K562 (cell line): ENCODE results near the gene MAST4. TPM values are rescaled to one million over a fixed set of nuclear protein-coding genes. Genes with fewer than 3 reads are reported as not detected.

ENCODE experiments used
- CEBPZ ChIP-seq: fragments of 150-350 bp; IDR thresholded peaks from 2 replicates; pipeline ENCODE4 v1.6.1; 2014; ENCODE audit warnings: low read depth, mild to moderate bottlenecking, low read length, borderline replicate concordance
- GATAD2A ChIP-seq: fragments of 450-650 bp; IDR thresholded peaks from 2 replicates; pipeline ENCODE4 v1.6.1; 2017
- HIVEP1 ChIP-seq: fragments of 250-450 bp; sonication (Bioruptor Pico); IDR thresholded peaks from 2 replicates; pipeline ENCODE4 v1.4.0; 2020; ENCODE audit warnings: mild to moderate bottlenecking
- NEUROD1 ChIP-seq: fragments of 150-350 bp; IDR thresholded peaks from 2 replicates; pipeline ENCODE4 v1.6.1; 2014; ENCODE audit warnings: borderline replicate concordance, low read length, low read depth; ENCODE audit not compliant: partially characterized antibody
- ZBTB1 ChIP-seq: sonication (generic); formaldehyde crosslinking; IDR thresholded peaks from 2 replicates; pipeline ENCODE4 v1.8.1; 2023; ENCODE audit warnings: missing genetic modification reagents, low read depth, mild to moderate bottlenecking, borderline replicate concordance
- polyA plus RNA-seq, 8 experiments: library from polyadenylated mRNA; depleted of rRNA in 4 of 8; stranded (reverse) in 5 of 8; unstranded in 3 of 8; fragments of >200 nt; fragmentation: Nextera tagmentation in 2 of 8; fragmentation: Illumina TruSeq in 1 of 8; extraction: Ambion mirVana in 2 of 8; extraction: Trizol in 1 of 8; gene quantifications; 2 replicates each; pipeline versions ENCODE4 v1.2.1 to v1.2.3, GENCODE V29; 2011 to 2014; ENCODE audit warnings: inconsistent platforms in 1 of 8, missing spikeins in 1 of 8
- total RNA-seq, 7 experiments: library from RNA; depleted of rRNA in 6 of 7; stranded (reverse); fragments of >200 nt in 6 of 7; fragmentation: Illumina TruSeq in 2 of 7; extraction: Trizol in 2 of 7; gene quantifications; 2 replicates each; pipeline versions ENCODE4 v1.2.1 to v1.2.3, GENCODE V29; 2011 to 2021; ENCODE audit warnings: low replicate concordance in 1 of 7
- TF ChIP-seq, protein P1 (sequence below), 2 experiments: fragments of 450-650 bp; formaldehyde crosslinking in 1 of 2; IDR thresholded peaks; 2 replicates each; pipeline versions ENCODE4 v1.4.0 to v1.6.1; 2014 to 2020; ENCODE audit warnings: mild to moderate bottlenecking in 2 of 2, borderline replicate concordance in 1 of 2, low read depth in 1 of 2
- TF ChIP-seq, protein P2 (sequence below): sonication (generic); formaldehyde crosslinking; IDR thresholded peaks from 2 replicates; pipeline ENCODE4 v1.9.0; 2022; ENCODE audit warnings: mild to moderate bottlenecking, missing genetic modification reagents
- TF ChIP-seq, protein P3 (sequence below): fragments of 450-650 bp; formaldehyde crosslinking; conservative IDR thresholded peaks from 2 replicates; pipeline ENCODE4 v1.4.0; 2022; ENCODE audit warnings: mild to moderate bottlenecking, missing genetic modification characterization

Gene MAST4
- total and polyA plus RNA-seq, 9 of the 15 experiments (the other 6 are each of a cell fraction or from before 2014, with no cell fraction given) = 0.88 to 10.1 (median 5.2) TPM

- TF ChIP-seq, protein P1, sequence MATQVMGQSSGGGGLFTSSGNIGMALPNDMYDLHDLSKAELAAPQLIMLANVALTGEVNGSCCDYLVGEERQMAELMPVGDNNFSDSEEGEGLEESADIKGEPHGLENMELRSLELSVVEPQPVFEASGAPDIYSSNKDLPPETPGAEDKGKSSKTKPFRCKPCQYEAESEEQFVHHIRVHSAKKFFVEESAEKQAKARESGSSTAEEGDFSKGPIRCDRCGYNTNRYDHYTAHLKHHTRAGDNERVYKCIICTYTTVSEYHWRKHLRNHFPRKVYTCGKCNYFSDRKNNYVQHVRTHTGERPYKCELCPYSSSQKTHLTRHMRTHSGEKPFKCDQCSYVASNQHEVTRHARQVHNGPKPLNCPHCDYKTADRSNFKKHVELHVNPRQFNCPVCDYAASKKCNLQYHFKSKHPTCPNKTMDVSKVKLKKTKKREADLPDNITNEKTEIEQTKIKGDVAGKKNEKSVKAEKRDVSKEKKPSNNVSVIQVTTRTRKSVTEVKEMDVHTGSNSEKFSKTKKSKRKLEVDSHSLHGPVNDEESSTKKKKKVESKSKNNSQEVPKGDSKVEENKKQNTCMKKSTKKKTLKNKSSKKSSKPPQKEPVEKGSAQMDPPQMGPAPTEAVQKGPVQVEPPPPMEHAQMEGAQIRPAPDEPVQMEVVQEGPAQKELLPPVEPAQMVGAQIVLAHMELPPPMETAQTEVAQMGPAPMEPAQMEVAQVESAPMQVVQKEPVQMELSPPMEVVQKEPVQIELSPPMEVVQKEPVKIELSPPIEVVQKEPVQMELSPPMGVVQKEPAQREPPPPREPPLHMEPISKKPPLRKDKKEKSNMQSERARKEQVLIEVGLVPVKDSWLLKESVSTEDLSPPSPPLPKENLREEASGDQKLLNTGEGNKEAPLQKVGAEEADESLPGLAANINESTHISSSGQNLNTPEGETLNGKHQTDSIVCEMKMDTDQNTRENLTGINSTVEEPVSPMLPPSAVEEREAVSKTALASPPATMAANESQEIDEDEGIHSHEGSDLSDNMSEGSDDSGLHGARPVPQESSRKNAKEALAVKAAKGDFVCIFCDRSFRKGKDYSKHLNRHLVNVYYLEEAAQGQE (IDR thresholded peaks at IDR 0.05; ENCODE audit: borderline replicate concordance) = no peak
- TF ChIP-seq, protein P1 (CRISPR knock-in tag; IDR thresholded peaks at IDR 0.05; ENCODE audit: low read depth) = no peak
- TF ChIP-seq, protein P2, sequence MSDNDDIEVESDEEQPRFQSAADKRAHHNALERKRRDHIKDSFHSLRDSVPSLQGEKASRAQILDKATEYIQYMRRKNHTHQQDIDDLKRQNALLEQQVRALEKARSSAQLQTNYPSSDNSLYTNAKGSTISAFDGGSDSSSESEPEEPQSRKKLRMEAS (CRISPR knock-in tag) = no peak
- TF ChIP-seq NEUROD1 = no peak
- no peak for TF ChIP-seq CEBPZ
- no peak for TF ChIP-seq ZBTB1 (CRISPR knock-in tag)
- TF ChIP-seq, protein P3, sequence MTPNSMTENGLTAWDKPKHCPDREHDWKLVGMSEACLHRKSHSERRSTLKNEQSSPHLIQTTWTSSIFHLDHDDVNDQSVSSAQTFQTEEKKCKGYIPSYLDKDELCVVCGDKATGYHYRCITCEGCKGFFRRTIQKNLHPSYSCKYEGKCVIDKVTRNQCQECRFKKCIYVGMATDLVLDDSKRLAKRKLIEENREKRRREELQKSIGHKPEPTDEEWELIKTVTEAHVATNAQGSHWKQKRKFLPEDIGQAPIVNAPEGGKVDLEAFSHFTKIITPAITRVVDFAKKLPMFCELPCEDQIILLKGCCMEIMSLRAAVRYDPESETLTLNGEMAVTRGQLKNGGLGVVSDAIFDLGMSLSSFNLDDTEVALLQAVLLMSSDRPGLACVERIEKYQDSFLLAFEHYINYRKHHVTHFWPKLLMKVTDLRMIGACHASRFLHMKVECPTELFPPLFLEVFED (CRISPR knock-in tag) = no peak
- no peak for TF ChIP-seq GATAD2A
- TF ChIP-seq HIVEP1 (CRISPR knock-in tag) = no peak
- TF ChIP-seq, all 486 proteins: peak for 0
Observed at GRCh38 chr5:67147760-67148159, 551.6 kb downstream of the MAST4 start (continued).
